HG03064 (cell line): ENCODE data around the gene TRAF3IP1.
"Not testable (repeated sequence)": the region's sequence is repeated elsewhere in the genome, so short reads cannot be mapped to it uniquely, and the experiment has no call there.

Experiments used
- ATAC-seq: cut with Tn5 transposase; IDR thresholded peaks from one replicate; pipeline ENCODE4 v1.9.1; 2021; ENCODE audit warnings: low read depth; ENCODE audit not compliant: unreplicated experiment

TRAF3IP1 gene

DNA sequence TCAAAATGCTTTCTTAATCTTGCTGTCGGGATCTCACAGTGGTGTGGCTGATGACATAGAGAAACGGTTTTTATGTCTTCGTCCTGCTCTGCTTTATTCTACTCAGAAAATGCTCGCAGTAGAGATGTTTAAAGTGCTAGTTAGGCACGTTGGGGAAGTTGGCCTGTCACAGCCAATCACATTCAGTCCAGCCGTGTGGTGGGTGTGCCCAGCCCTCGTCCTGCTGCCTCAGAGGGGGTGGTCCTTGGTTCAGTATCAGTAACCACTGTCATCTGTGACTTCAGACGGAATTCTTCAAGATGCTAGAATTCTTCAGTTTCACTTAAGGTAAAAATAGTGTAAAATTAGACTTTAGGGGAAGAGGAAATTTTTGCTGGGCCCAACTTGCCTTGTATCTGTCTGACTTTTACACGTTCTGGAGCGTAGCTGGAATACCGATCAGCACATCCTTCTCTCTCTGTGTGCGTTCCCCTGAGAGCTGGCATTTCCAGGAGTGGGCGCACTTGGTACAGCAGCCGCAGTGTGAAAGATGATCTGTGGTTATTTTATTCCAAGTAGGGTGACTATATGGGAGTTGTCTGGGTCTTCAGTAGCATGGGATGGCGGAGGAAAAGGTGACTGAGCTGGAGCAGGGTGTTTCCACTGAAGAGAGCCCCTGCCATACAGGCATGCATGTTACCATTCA is 18.5 kb downstream of the TRAF3IP1 start:
- ATAC-seq = no peak

DNA sequence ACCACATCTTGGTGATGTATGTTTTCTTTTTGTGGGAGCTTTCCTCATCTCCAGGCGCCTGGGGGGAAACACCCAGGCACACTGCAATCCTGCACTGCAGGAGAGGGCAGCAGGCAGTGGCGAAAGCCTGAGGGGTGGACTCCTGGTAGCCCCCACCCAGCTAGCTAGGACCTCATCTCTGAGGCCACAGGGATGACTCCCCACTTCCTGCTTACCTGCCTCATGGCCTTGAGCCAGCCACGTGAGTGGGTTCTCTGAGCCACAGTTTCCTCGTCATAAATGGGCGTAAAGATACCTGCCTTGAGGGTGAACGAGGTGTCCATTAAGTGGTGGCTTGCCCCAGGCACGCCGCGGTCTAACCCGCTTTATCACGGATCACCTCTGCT is 19.1 kb downstream of the TRAF3IP1 start:
- no peak for ATAC-seq

GRCh38 chr2:238339814-238340213 is 19.5 kb downstream of the TRAF3IP1 start:
- no peak for ATAC-seq

GRCh38 chr2:238341536-238341935 is 21.2 kb downstream of the TRAF3IP1 start:
- ATAC-seq = no peak

DNA sequence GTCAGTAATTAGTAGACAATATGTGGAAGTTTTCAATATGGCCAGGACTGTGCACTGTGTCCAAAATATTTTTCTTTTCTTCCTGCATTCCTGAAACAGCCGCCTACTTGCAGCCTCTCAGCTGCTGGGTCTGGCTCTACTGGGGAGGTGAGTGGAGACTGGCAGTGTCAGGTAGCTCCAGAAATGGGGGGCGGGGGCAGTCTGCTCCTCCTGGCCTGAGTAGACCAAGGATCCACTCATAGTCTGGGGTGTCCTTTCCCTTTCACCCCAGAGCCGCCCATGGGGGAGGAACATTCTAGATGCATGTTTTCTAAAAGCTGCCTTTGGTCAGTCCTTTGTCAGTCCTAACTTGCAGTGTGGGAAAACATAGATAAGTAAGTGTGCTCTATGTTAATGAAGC is 23.7 kb downstream of the TRAF3IP1 start:
- no peak for ATAC-seq

- no peak for ATAC-seq
These were observed 24.2 kb downstream of the TRAF3IP1 start for GRCh38 chr2:238344517-238344916.

DNA sequence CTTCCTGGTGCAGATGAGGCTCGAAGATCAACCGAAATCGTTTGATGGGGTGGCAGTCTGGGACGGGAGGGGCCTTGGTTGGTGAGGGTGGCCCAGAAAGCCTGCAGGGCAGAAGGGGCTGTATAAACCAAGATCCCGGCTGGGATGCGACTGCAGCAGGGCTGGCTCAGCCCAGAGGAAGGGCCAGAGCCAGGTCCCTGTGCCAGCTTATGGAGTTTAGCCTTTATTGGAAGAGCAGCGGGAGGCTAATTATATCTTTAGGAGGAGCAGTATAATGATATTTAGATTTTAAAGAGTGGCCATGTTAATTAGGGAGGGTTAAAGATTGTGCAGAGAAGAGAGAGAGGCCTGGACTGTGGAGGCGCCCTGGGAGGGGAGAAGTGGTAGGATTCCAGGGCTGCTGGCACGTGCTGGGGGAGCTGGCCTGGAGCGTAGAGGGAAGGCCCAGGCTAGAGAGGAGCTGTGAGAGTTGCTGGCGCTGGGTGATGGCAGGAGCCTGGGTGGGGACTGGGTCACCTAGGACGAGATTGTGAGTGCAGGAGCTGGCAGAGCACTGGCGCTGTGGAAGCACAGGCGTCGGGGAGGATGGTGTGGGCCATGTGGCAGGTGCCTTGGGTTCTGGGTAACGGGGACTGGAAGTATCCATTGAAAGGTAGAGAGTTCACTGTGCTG is 25.1 kb downstream of the TRAF3IP1 start:
- no peak for ATAC-seq

DNA sequence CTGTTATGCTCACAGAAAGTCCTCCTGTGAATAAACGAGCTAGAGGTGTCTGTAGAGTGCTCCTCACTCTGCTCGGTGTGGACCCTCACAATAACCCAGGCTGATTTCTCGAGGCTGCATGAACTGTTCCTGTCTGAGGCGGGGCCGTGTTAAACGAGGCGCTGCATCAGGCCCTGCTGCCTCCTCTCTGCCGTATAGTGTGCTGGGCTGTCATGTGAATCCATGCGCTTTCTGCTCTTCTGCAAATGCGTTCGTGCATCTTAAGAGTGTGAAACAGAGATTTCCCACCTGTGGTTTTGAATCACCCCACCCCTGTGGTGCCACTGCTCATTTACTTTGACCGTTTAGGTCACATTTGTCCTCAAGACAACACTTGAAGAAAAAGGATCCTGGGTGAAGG is 26.2 kb downstream of the TRAF3IP1 start:
- ATAC-seq = no peak

GRCh38 chr2:238350150-238350897 is 30.0 kb downstream of the TRAF3IP1 start:
- ATAC-seq = no peak

DNA sequence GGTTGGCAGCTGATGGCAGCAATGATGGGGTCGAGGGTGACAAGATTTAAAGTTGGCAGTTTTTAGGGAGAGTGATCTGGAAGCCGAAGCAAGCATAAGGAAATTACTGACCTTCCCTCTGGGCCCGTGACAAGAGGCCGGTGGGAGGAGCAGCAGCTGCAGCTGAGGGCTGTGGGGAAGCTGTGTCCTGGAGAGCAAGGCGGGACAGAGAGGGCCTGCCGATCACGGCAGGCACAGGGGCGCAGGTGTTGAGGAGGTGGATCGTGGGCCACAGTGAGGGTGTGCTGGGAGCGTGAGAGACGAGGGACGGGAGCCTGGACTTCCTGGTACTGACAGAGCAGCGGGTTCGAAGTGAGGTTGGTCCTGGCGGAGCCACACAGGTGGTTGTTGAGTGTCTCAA is 31.0 kb downstream of the TRAF3IP1 start:
- no peak for ATAC-seq

GRCh38 chr2:238352361-238352760 is 32.0 kb downstream of the TRAF3IP1 start:
- ATAC-seq = no peak

DNA sequence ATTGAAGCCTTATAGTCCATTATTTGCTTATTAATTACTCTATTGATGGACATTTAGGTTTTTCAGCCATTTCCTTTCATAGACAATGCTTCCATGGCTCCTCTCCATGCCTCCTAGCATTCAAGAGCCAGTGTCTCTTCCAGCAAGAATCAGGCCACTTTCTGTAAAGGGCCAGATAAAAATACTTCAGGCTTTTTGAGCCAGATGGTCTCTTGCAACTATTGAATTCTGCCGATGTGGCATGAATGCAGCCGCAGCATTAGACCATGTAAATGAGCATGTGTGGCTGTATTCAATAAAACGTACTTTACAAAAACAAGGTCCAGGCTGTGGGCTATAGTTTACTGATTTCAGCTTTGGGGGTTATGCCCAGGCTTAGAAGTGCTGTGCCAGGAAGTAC is 38.5 kb downstream of the TRAF3IP1 start:
- no peak for ATAC-seq

DNA sequence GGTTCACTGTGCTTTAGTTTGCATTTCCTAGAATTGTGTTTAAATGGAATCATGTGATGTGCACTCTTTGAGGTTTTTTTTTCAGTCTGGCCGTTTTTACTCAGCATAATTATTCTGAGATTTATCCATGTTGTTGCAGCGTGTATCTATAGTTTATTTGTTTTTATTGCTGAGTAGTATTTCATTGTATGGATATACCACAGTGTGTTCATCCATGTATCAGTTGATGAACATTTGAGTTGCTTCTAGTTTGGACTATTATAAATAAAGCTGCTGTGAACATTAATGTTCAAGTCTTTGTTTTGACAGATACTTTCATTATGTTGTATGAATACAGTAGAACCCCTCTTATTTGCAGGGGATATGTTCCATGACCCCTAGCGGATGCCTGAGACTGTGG is 39.1 kb downstream of the TRAF3IP1 start:
- no peak for ATAC-seq

DNA sequence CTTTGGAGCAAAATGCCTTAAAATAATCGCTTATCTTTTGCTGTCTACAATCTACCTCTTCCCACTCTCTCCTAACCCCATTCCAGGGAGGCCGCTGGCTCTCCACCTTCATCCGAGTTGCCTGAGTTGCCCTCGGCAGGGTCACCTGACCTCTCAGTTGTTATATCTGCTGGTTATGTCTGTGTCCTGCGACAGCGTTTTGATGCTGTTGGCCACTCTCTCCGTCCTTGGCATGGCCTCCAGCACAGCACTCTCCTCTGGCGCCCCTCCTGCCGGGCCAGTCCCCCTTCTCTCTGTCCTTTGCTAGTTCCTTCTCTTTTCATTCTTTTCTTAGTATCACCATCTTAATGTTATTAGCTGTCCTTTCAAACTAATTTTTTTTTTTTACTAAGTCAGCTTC is 41.6 kb downstream of the TRAF3IP1 start:
- no peak for ATAC-seq

DNA sequence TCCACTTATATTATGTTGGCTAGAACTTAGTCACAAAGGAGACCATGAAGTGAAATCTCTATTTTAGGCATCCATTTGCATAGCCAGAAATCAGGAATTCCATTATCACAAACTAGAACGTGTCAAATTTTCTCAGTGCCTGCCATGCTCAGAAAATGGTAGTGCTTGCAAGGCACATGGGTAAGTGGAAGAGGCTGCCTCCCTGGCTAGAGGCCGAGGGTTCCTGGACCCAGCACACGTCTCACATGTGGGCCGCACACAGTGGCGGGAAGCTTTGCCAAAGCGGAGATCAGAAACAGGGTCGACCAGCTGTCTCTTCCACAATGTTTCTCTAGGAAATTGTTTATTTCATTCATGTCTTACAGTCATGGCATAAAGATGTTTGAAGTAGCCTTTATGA is 42.3 kb downstream of the TRAF3IP1 start:
- no peak for ATAC-seq

DNA sequence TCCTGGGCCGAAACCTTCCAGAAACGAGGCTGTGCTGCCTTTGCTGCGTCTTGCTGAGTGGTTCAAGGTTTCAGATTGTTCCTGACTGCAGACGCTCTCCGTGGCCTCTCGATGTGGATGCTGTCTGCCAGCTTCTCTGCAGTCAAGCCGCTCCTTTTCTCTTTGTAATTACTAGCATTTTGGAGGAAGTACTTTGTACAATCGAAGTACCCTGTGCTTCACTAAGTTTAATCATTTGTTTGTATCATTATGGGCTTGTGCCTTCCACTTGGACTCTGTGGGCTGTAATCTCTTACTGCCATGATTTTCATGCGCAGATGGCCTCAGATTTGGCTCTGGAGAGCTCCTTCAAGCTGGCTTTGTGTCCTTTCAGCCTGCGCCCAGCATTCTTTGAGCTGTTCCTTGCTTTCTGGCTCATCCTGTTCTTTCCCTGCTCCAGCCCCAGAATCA is 49.3 kb downstream of the TRAF3IP1 start:
- no peak for ATAC-seq

GRCh38 chr2:238370094-238370822 is 49.9 kb downstream of the TRAF3IP1 start:
- no peak for ATAC-seq

DNA sequence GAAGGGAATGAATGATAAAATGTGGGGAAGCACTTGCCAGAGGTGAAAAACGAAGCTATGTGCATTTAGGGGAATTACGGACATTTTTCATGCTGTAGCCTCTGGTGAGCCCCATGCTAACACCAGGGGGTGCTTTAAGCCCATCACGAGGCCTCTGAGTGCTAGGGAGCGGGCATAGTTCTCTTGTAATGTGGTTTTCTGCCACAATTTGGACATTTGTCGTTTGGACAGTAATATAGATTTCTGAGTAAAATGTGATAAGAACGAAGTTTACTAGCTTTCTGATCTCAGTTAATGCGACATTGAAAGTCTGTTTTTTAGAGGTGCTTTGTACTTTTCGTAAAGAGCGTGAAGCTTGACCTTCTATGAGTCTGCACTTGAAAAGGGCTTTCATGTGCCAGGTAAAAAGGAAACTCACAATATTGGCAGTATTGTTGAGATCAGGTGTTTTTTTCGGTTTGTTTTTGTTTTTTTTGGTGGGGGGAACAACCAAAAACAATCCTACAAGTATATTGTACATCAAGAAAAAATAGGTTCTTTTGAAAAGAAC is 50.6 kb downstream of the TRAF3IP1 start:
- ATAC-seq = no peak

GRCh38 chr2:238372277-238372676 is 52.0 kb downstream of the TRAF3IP1 start:
- ATAC-seq = not testable (repeated sequence)

- no peak for ATAC-seq
These were observed 56.6 kb downstream of the TRAF3IP1 start for GRCh38 chr2:238376884-238377391.
